HG03521 (cell line): ENCODE results near the gene SLC7A7.
"Not testable (repeated sequence)": the region's sequence is repeated elsewhere in the genome, so short reads cannot be mapped to it uniquely, and the experiment has no call there.

Experiments
- ATAC-seq: cut with Tn5 transposase; IDR thresholded peaks from one replicate; pipeline ENCODE4 v1.9.1; 2021; ENCODE audit warnings: mild to moderate bottlenecking, moderate library complexity; ENCODE audit not compliant: unreplicated experiment

Gene SLC7A7

GRCh38 chr14:22764382-22764781 is 50.9 kb downstream of the SLC7A7 start:
- no peak for ATAC-seq

GRCh38 chr14:22761734-22762133 is 53.5 kb downstream of the SLC7A7 start:
- ATAC-seq, result no peak

- not testable (repeated sequence) for ATAC-seq
Measured at GRCh38 chr14:22757972-22758650, 57.1 kb downstream of the SLC7A7 start.

GRCh38 chr14:22753586-22753985 is 61.6 kb downstream of the SLC7A7 start:
- ATAC-seq, result no peak

GRCh38 chr14:22752422-22752821 is 62.8 kb downstream of the SLC7A7 start:
- ATAC-seq, result no peak

GRCh38 chr14:22748631-22749068 is 66.6 kb downstream of the SLC7A7 start:
- ATAC-seq, result no peak

- ATAC-seq, result no peak
Measured at GRCh38 chr14:22748206-22748605, 67.0 kb downstream of the SLC7A7 start.

GRCh38 chr14:22747769-22748168 is 67.5 kb downstream of the SLC7A7 start:
- ATAC-seq, result no peak

- no peak for ATAC-seq
Measured at GRCh38 chr14:22740020-22740419, 75.2 kb downstream of the SLC7A7 start.

- no peak for ATAC-seq
Measured at GRCh38 chr14:22739423-22739822, 75.8 kb downstream of the SLC7A7 start.

- ATAC-seq, result no peak
Measured at GRCh38 chr14:22737052-22737451, 78.2 kb downstream of the SLC7A7 start.

- ATAC-seq, result not testable (repeated sequence)
Measured at GRCh38 chr14:22736384-22736783, 78.9 kb downstream of the SLC7A7 start.

- no peak for ATAC-seq
Measured at GRCh38 chr14:22735096-22735495, 80.1 kb downstream of the SLC7A7 start.

GRCh38 chr14:22733829-22734228 is 81.4 kb downstream of the SLC7A7 start:
- ATAC-seq, result no peak

GRCh38 chr14:22732062-22732461 is 83.2 kb downstream of the SLC7A7 start:
- not testable (repeated sequence) for ATAC-seq

- ATAC-seq, result no peak
Measured at GRCh38 chr14:22726012-22726411, 89.2 kb downstream of the SLC7A7 start.

GRCh38 chr14:22725374-22725773 is 89.9 kb downstream of the SLC7A7 start:
- not testable (repeated sequence) for ATAC-seq

GRCh38 chr14:22724847-22725246 is 90.4 kb downstream of the SLC7A7 start:
- ATAC-seq, result not testable (repeated sequence)

GRCh38 chr14:22723815-22724214 is 91.4 kb downstream of the SLC7A7 start:
- no peak for ATAC-seq
